HEK293T (cell line): ENCODE measurements around the gene SRM.
A peak's percentile ranks its signal among the peaks of the same experiment; 100 is the strongest.

Experiments
- CTCF ChIA-PET: fragments of 350-600 bp; formaldehyde crosslinking; extraction: SDS; loops from one replicate; lab custom pipeline; 2021; ENCODE audit warnings: antibody characterized with exemption, inconsistent platforms; lab: Yijun Ruan, JAX
- POLR2A ChIA-PET: fragments of 350-600 bp; formaldehyde crosslinking; extraction: SDS; loops from one replicate; lab custom pipeline; 2020; ENCODE audit warnings: antibody characterized with exemption, inconsistent platforms; lab: Yijun Ruan, JAX
- DNase-seq: peaks from one replicate; pipeline ENCODE4 v3.0.0; 2012; ENCODE audit warnings: mixed read lengths; ENCODE audit errors: extremely low spot score
- ARNT ChIP-seq: fragments of 450-650 bp; IDR thresholded peaks from 2 replicates; pipeline ENCODE4 v1.6.1; 2017; ENCODE audit warnings: mild to moderate bottlenecking
- BHLHE40 ChIP-seq: fragments of 450-650 bp; IDR thresholded peaks from 2 replicates; pipeline ENCODE4 v1.6.1; 2016; ENCODE audit warnings: mild to moderate bottlenecking, moderate library complexity, borderline replicate concordance
- CTBP1 ChIP-seq: fragments of 450-650 bp; IDR thresholded peaks from 2 replicates; pipeline ENCODE4 v1.6.1; 2016; ENCODE audit warnings: borderline replicate concordance
- ELF4 ChIP-seq: fragments of 450-650 bp; IDR thresholded peaks from 2 replicates; pipeline ENCODE4 v1.6.1; 2017; ENCODE audit warnings: antibody characterized with exemption
- FOXA1 ChIP-seq: fragments of 450-650 bp; IDR thresholded peaks from 2 replicates; pipeline ENCODE4 v1.6.1; 2016; ENCODE audit warnings: mild to moderate bottlenecking
- FOXK2 ChIP-seq: fragments of 450-650 bp; IDR thresholded peaks from 2 replicates; pipeline ENCODE4 v1.6.1; 2016; ENCODE audit warnings: mild to moderate bottlenecking
- FOXM1 ChIP-seq: fragments of 450-650 bp; IDR thresholded peaks from 2 replicates; pipeline ENCODE4 v1.6.1; 2017; ENCODE audit warnings: mild to moderate bottlenecking, borderline replicate concordance
- HDGF ChIP-seq: fragments of 450-650 bp; IDR thresholded peaks from 2 replicates; pipeline ENCODE4 v1.6.1; 2017; ENCODE audit warnings: antibody characterized with exemption, borderline replicate concordance
- L3MBTL2 ChIP-seq: fragments of 450-650 bp; conservative IDR thresholded peaks from 2 replicates; pipeline ENCODE4 v1.6.1; 2016; ENCODE audit warnings: mild to moderate bottlenecking
- LEF1 ChIP-seq: fragments of 450-650 bp; IDR thresholded peaks from 2 replicates; pipeline ENCODE4 v1.6.1; 2017; ENCODE audit warnings: mild to moderate bottlenecking, borderline replicate concordance
- NFRKB ChIP-seq: fragments of 450-650 bp; IDR thresholded peaks from 2 replicates; pipeline ENCODE4 v1.6.1; 2016; ENCODE audit warnings: mild to moderate bottlenecking, moderate library complexity
- PKNOX1 ChIP-seq: fragments of 450-650 bp; IDR thresholded peaks from 2 replicates; pipeline ENCODE4 v1.6.1; 2016
- SP1 ChIP-seq: fragments of 450-650 bp; IDR thresholded peaks from 2 replicates; pipeline ENCODE4 v1.6.1; 2017
- SUZ12 ChIP-seq: fragments of 450-650 bp; IDR thresholded peaks from 2 replicates; pipeline ENCODE4 v1.6.1; 2016; ENCODE audit warnings: mild to moderate bottlenecking
- TARDBP ChIP-seq: fragments of 450-650 bp; IDR thresholded peaks from 2 replicates; pipeline ENCODE4 v1.6.1; 2016
- ZNF384 ChIP-seq: fragments of 450-650 bp; IDR thresholded peaks from 2 replicates; pipeline ENCODE4 v1.6.1; 2016

Gene SRM

GRCh38 chr1:11046625-11047365 lies 13.0 kb downstream of the SRM start, which contains the start of gene MASP2:
MASP2 (minus strand) TSS chr1:11047239; CDS start chr1:11047207, 32 bp downstream.
- DNase-seq, result no peak
- ChIA-PET CTCF (interaction anchor here (0.8 kb wide), 1 partner anchor 9 kb away, joined by 5 read pairs; no protein-coding TSS in a partner anchor), POLR2A (no interaction called here)
- TF ChIP-seq FOXK2, result no peak
- no peak for TF ChIP-seq SP1
- no peak for TF ChIP-seq PKNOX1
- no peak for TF ChIP-seq SUZ12
- TF ChIP-seq ELF4, result no peak
- TF ChIP-seq BHLHE40, result no peak
- no peak for TF ChIP-seq FOXA1
- TF ChIP-seq TARDBP, result no peak
- TF ChIP-seq CTBP1, result no peak
- TF ChIP-seq LEF1, result no peak
- TF ChIP-seq FOXM1, result no peak
- no peak for TF ChIP-seq L3MBTL2
- TF ChIP-seq HDGF, result no peak
- TF ChIP-seq NFRKB, result no peak
- no peak for TF ChIP-seq ARNT
- no peak for TF ChIP-seq ZNF384

- ChIA-PET POLR2A (no interaction called here), CTCF (interaction anchor here (0.8 kb wide), 1 partner anchor 9 kb away, joined by 5 read pairs; no protein-coding TSS in a partner anchor)
- no peak for TF ChIP-seq BHLHE40
- TF ChIP-seq L3MBTL2, result no peak
- no peak for TF ChIP-seq FOXA1
- no peak for TF ChIP-seq SUZ12
- TF ChIP-seq HDGF, result no peak
- no peak for DNase-seq
Measured at GRCh38 chr1:11046270-11046566, 13.6 kb downstream of the SRM start.

- TF ChIP-seq PKNOX1 (peak; percentile 79), NFRKB (no peak)
- ChIA-PET POLR2A (no interaction called here), CTCF (interaction anchor here (0.7 to 0.8 kb wide), 2 partner anchors 8 to 596 kb away, joined by 3 to 5 read pairs; no protein-coding TSS in a partner anchor)
- no peak for DNase-seq
Measured at GRCh38 chr1:11045428-11046269, 14.2 kb downstream of the SRM start.

GRCh38 chr1:11044849-11045427 lies 14.9 kb downstream of the SRM start:
- CTCF ChIA-PET, result interaction anchor here (0.7 kb wide), 1 partner anchor 597 kb away, joined by 3 read pairs; no protein-coding TSS in a partner anchor
- POLR2A ChIA-PET, result no interaction called here
- no peak for DNase-seq
- no peak for TF ChIP-seq FOXA1
- no peak for TF ChIP-seq TARDBP
- no peak for TF ChIP-seq HDGF
- no peak for TF ChIP-seq CTBP1
- no peak for TF ChIP-seq ZNF384
- no peak for TF ChIP-seq SP1
- TF ChIP-seq FOXK2, result no peak
- no peak for TF ChIP-seq LEF1
- TF ChIP-seq BHLHE40, result no peak
- TF ChIP-seq FOXM1, result no peak
- TF ChIP-seq ARNT, result no peak
- no peak for TF ChIP-seq L3MBTL2
- TF ChIP-seq NFRKB, result no peak
- no peak for TF ChIP-seq PKNOX1
- TF ChIP-seq SUZ12, result no peak

GRCh38 chr1:11044086-11044848 lies 15.6 kb downstream of the SRM start:
- DNase-seq, result no peak
- ChIA-PET POLR2A (no interaction called here), CTCF (no interaction called here)
- TF ChIP-seq PKNOX1 (no peak), NFRKB (no peak), L3MBTL2 (no peak), FOXM1 (no peak), FOXA1 (no peak), HDGF (no peak), TARDBP (no peak), SP1 (no peak), FOXK2 (no peak), ARNT (no peak), ELF4 (no peak), SUZ12 (no peak), CTBP1 (no peak)
